ENCODE data around the gene STH.

The STH gene

GRCh38 chr17:46007461-46007965 is 8.5 kb downstream of the STH start:
- TF ChIP-seq CTCF (IDR thresholded peaks at IDR 0.05; ENCODE audit: poor library complexity, severe bottlenecking) = no peak
- H3K9me3 ChIP-seq (ENCODE audit: severe bottlenecking) = no peaks in the 10 kb centered on the region
- no peaks in the 10 kb centered on the region for H3K27me3 ChIP-seq (ENCODE audit: insufficient read depth, poor library complexity, severe bottlenecking)
- H3K4me1 ChIP-seq (ENCODE audit: insufficient read depth, poor library complexity, severe bottlenecking) = no peaks in the 10 kb centered on the region
- no peak overlapping the region for H3K4me3 ChIP-seq (ENCODE audit: severe bottlenecking)
- no peak overlapping the region for H3K27ac ChIP-seq (ENCODE audit: poor library complexity, severe bottlenecking)
- no peaks in the 10 kb centered on the region for H3K36me3 ChIP-seq (ENCODE audit: low read depth)
- DNase-seq (ENCODE audit: low spot score) (no peak), ATAC-seq (ENCODE audit: low read depth) (no peak)

- TF ChIP-seq CTCF (IDR thresholded peaks at IDR 0.05; ENCODE audit: poor library complexity, severe bottlenecking) = no peak
- DNase-seq (ENCODE audit: low spot score) (no peak), ATAC-seq (ENCODE audit: low read depth) (no peak)
- Histone ChIP-seq H3K27me3 (ENCODE audit: insufficient read depth, poor library complexity, severe bottlenecking) (no peaks in the 10 kb centered on the region), H3K9me3 (ENCODE audit: severe bottlenecking) (no peaks in the 10 kb centered on the region), H3K4me1 (ENCODE audit: insufficient read depth, poor library complexity, severe bottlenecking) (no peaks in the 10 kb centered on the region), H3K4me3 (ENCODE audit: severe bottlenecking) (no peak overlapping the region), H3K27ac (ENCODE audit: poor library complexity, severe bottlenecking) (no peak overlapping the region), H3K36me3 (ENCODE audit: low read depth) (no peaks in the 10 kb centered on the region)
These were observed 9.5 kb downstream of the STH start for GRCh38 chr17:46008591-46008990.

GRCh38 chr17:46009681-46010596 is 10.9 kb downstream of the STH start:
- Histone ChIP-seq H3K36me3 (ENCODE audit: low read depth) (no peaks in the 10 kb centered on the region), H3K27me3 (ENCODE audit: insufficient read depth, poor library complexity, severe bottlenecking) (no peaks in the 10 kb centered on the region), H3K27ac (ENCODE audit: poor library complexity, severe bottlenecking) (no peak overlapping the region), H3K9me3 (ENCODE audit: severe bottlenecking) (no peaks in the 10 kb centered on the region), H3K4me1 (ENCODE audit: insufficient read depth, poor library complexity, severe bottlenecking) (no peaks in the 10 kb centered on the region), H3K4me3 (ENCODE audit: severe bottlenecking) (no peak overlapping the region)
- peak; percentile 81 for ATAC-seq (ENCODE audit: low read depth)
- TF ChIP-seq CTCF (IDR thresholded peaks at IDR 0.05; ENCODE audit: poor library complexity, severe bottlenecking) = no peak
- DNase-seq (ENCODE audit: low spot score) = no peak

GRCh38 chr17:46010597-46011186 is 11.6 kb downstream of the STH start:
- Histone ChIP-seq H3K27ac (ENCODE audit: poor library complexity, severe bottlenecking) (no peak overlapping the region), H3K9me3 (ENCODE audit: severe bottlenecking) (no peaks in the 10 kb centered on the region), H3K36me3 (ENCODE audit: low read depth) (no peaks in the 10 kb centered on the region), H3K4me1 (ENCODE audit: insufficient read depth, poor library complexity, severe bottlenecking) (no peaks in the 10 kb centered on the region), H3K4me3 (ENCODE audit: severe bottlenecking) (no peak overlapping the region), H3K27me3 (ENCODE audit: insufficient read depth, poor library complexity, severe bottlenecking) (no peaks in the 10 kb centered on the region)
- DNase-seq (ENCODE audit: low spot score) (no peak), ATAC-seq (ENCODE audit: low read depth) (no peak)
- no peak for TF ChIP-seq CTCF (IDR thresholded peaks at IDR 0.05; ENCODE audit: poor library complexity, severe bottlenecking)

All from RWPE2 (cell line).